Measurements from ENCODE around the gene FZD4.

GRCh38 chr11:86949995-86950660 lies 5.1 kb downstream of the FZD4 start:
- TF ChIP-seq EZH2 (IDR thresholded peaks at IDR 0.05) (no peak), REST (IDR thresholded peaks at IDR 0.05; ENCODE audit: low read depth) (no peak), POLR2A (IDR thresholded peaks at IDR 0.05; ENCODE audit: borderline replicate concordance, extremely low read depth, insufficient read depth, insufficient read length) (no peak), CTCF (IDR thresholded peaks at IDR 0.05 in 2 of 3, conservative IDR thresholded peaks at IDR 0.05 in 1 of 3; ENCODE audit: borderline replicate concordance in 1 of 3, insufficient read depth in 1 of 3, low read depth in 2 of 3, low read length in 2 of 3) (no peak), ATF3 (IDR thresholded peaks at IDR 0.05) (no peak), RAD21 (IDR thresholded peaks at IDR 0.05; ENCODE audit: low read depth) (no peak), CEBPB (IDR thresholded peaks at IDR 0.05; ENCODE audit: low read depth) (no peak)
